C4-2B (cell line): ENCODE results near the gene TTC34.

Source experiments
- CTCF ChIP-seq: fragments of 450-650 bp; conservative IDR thresholded peaks from 2 replicates; pipeline ENCODE4 v1.5.1; 2017; ENCODE audit warnings: mild to moderate bottlenecking
- ZFX ChIP-seq: fragments of 450-650 bp; IDR thresholded peaks from 2 replicates; pipeline ENCODE4 v1.6.1; 2017

- TF ChIP-seq CTCF (no peak), ZFX (no peak)
Measured at GRCh38 chr1:2832506-2833453, 31.3 kb upstream of the TTC34 start.
